IMR-90 (cell line): ENCODE data around the gene TEDDM1. TPM values are rescaled to one million over a fixed set of nuclear protein-coding genes. Genes with fewer than 3 reads are reported as not detected.

Source experiments
- ATAC-seq: fragments of 200-7000 bp; cut with Tn5 transposase; 2 replicates; pipeline ENCODE4 v1.9.1; 2020; ENCODE audit warnings: low read depth, mild to moderate bottlenecking, moderate library complexity
- BruUV-seq: library from RNA; stranded (reverse); fragments of 400-500 nt; replicated peaks from 2 replicates; lab custom pipeline; 2021; lab: Mats Ljungman, UMichigan
- CTCF ChIA-PET: fragments of 300-600 bp; formaldehyde crosslinking; extraction: SDS; loops from one replicate; lab custom pipeline; 2021; ENCODE audit warnings: antibody characterized with exemption; lab: Yijun Ruan, JAX
- POLR2A ChIA-PET: fragments of 300-600 bp; sonication (Branson Sonifier 250); formaldehyde crosslinking; loops from one replicate; lab custom pipeline; 2022; ENCODE audit warnings: antibody characterized with exemption; ENCODE audit not compliant: unreplicated experiment; lab: Charles Lee
- DNase-seq: peaks from one replicate; pipeline ENCODE4 v3.0.0; 2013
- H2AFZ ChIP-seq: replicated peaks from 2 replicates; pipeline ENCODE3; 2013; ENCODE audit warnings: low read length, mild to moderate bottlenecking; ENCODE audit not compliant: poor library complexity
- H2AK5ac ChIP-seq: 2 replicates; pipeline ENCODE4 v1.6.1; 2013; ENCODE audit warnings: low read depth, low read length, inconsistent platforms
- H2AK9ac ChIP-seq: replicated peaks from 2 replicates; pipeline ENCODE3; 2013; ENCODE audit warnings: mild to moderate bottlenecking, low read depth, low read length, moderate library complexity; ENCODE audit not compliant: poor library complexity
- H2BK120ac ChIP-seq: 2 replicates; pipeline ENCODE4 v1.6.1; 2013; ENCODE audit warnings: low read depth, low read length, inconsistent platforms
- H2BK15ac ChIP-seq: 3 replicates; pipeline ENCODE4 v1.6.1; 2013; ENCODE audit warnings: low read depth, low read length, inconsistent platforms
- H2BK20ac ChIP-seq: 2 replicates; pipeline ENCODE4 v1.6.1; 2013; ENCODE audit warnings: low read depth, mild to moderate bottlenecking, inconsistent platforms, low read length, moderate library complexity
- H2BK5ac ChIP-seq: 2 replicates; pipeline ENCODE4 v1.6.1; 2013; ENCODE audit warnings: mild to moderate bottlenecking, low read depth, low read length, inconsistent platforms; ENCODE audit not compliant: poor library complexity, severe bottlenecking
- H3K14ac ChIP-seq: replicated peaks from 2 replicates; pipeline ENCODE4 v1.6.1; 2013; ENCODE audit warnings: low read depth, low read length, inconsistent platforms
- H3K18ac ChIP-seq: 2 replicates; pipeline ENCODE4 v1.6.1; 2013; ENCODE audit warnings: low read depth, low read length, control low read depth
- H3K23ac ChIP-seq: 2 replicates; pipeline ENCODE4 v1.6.1; 2013; ENCODE audit warnings: low read depth, low read length, inconsistent platforms
- H3K27ac ChIP-seq: 2 replicates; pipeline ENCODE4 v1.5.1; 2013; ENCODE audit warnings: mild to moderate bottlenecking, control low read depth, low read length; ENCODE audit not compliant: insufficient read depth
- H3K27me3 ChIP-seq: 2 replicates; pipeline ENCODE4 v1.6.1; 2013; ENCODE audit warnings: low read length; ENCODE audit not compliant: control insufficient read depth, insufficient read depth
- H3K36me3 ChIP-seq: 2 replicates; pipeline ENCODE4 v1.6.1; 2013; ENCODE audit warnings: low read length, mixed read lengths; ENCODE audit not compliant: control insufficient read depth, insufficient read depth
- H3K4ac ChIP-seq: 2 replicates; pipeline ENCODE4 v1.6.1; 2013; ENCODE audit warnings: low read depth, low read length, inconsistent platforms
- H3K4me1 ChIP-seq: 2 replicates; pipeline ENCODE4 v1.6.1; 2013; ENCODE audit warnings: low read length, mixed read lengths; ENCODE audit not compliant: control insufficient read depth, insufficient read depth
- H3K4me2 ChIP-seq: 2 replicates; pipeline ENCODE4 v1.6.1; 2013; ENCODE audit warnings: low read depth, mild to moderate bottlenecking, control low read depth, low read length, moderate library complexity
- H3K4me3 ChIP-seq: 2 replicates; pipeline ENCODE4 v1.5.1; 2013; ENCODE audit warnings: low read depth, mild to moderate bottlenecking, control low read depth, low read length, moderate library complexity; ENCODE audit not compliant: insufficient read depth
- H3K56ac ChIP-seq: 2 replicates; pipeline ENCODE4 v1.6.1; 2013; ENCODE audit warnings: low read length, inconsistent platforms; ENCODE audit not compliant: insufficient read depth; ENCODE audit errors: extremely low read depth
- H3K79me1 ChIP-seq, 2 experiments: 2 replicates each; pipeline ENCODE4 v1.6.1; 2013; ENCODE audit warnings: low read length in 2 of 2, inconsistent platforms in 1 of 2, low read depth in 1 of 2
- H3K9ac ChIP-seq: 2 replicates; pipeline ENCODE4 v1.6.1; 2013; ENCODE audit warnings: low read depth, low read length, control low read depth
- H3K9me1 ChIP-seq: 2 replicates; pipeline ENCODE4 v1.6.1; 2013; ENCODE audit warnings: low read length, inconsistent platforms; ENCODE audit not compliant: insufficient read depth
- H3K9me3 ChIP-seq: 2 replicates; pipeline ENCODE4 v1.6.1; 2013; ENCODE audit warnings: low read length; ENCODE audit not compliant: control insufficient read depth, insufficient read depth
- H4K20me1 ChIP-seq: 2 replicates; pipeline ENCODE4 v1.6.1; 2013; ENCODE audit warnings: low read length, inconsistent platforms; ENCODE audit not compliant: insufficient read depth
- H4K5ac ChIP-seq: 2 replicates; pipeline ENCODE4 v1.6.1; 2013; ENCODE audit warnings: mild to moderate bottlenecking, low read depth, low read length, control low read depth
- H4K8ac ChIP-seq, 2 experiments: 2 replicates each; pipeline ENCODE4 v1.6.1; 2013; ENCODE audit warnings: low read depth in 2 of 2, low read length in 2 of 2, control low read depth in 1 of 2, inconsistent platforms in 1 of 2
- H4K91ac ChIP-seq: 2 replicates; pipeline ENCODE4 v1.6.1; 2013; ENCODE audit warnings: low read depth, low read length, inconsistent platforms; ENCODE audit not compliant: insufficient read depth
- BHLHE40 ChIP-seq: fragments of 150-350 bp; IDR thresholded peaks from 2 replicates; pipeline ENCODE4 v1.6.1; 2016; ENCODE audit warnings: mild to moderate bottlenecking, low read depth, low read length
- CEBPB ChIP-seq: IDR thresholded peaks from 2 replicates; pipeline ENCODE4 v1.6.1; 2012; ENCODE audit warnings: low read depth, low read length, improper control_type of control experiment
- CTCF ChIP-seq: conservative IDR thresholded peaks from 2 replicates; pipeline ENCODE4 v1.5.1; 2012; ENCODE audit warnings: mild to moderate bottlenecking, low read depth, low read length, improper control_type of control experiment
- ELK1 ChIP-seq: fragments of 150-350 bp; IDR thresholded peaks from 2 replicates; pipeline ENCODE4 v1.6.1; 2016; ENCODE audit warnings: low read depth, mild to moderate bottlenecking, low read length, moderate library complexity, borderline replicate concordance
- MAFK ChIP-seq: IDR thresholded peaks from 2 replicates; pipeline ENCODE4 v1.6.1; 2012; ENCODE audit warnings: low read depth, low read length, improper control_type of control experiment
- MXI1 ChIP-seq: IDR thresholded peaks from 2 replicates; pipeline ENCODE4 v1.6.1; 2012; ENCODE audit warnings: low read depth, mild to moderate bottlenecking, low read length, moderate library complexity, borderline replicate concordance
- NFE2L2 ChIP-seq: fragments of 150-350 bp; IDR thresholded peaks from 2 replicates; pipeline ENCODE4 v1.6.1; 2016; ENCODE audit warnings: low read depth, mild to moderate bottlenecking, low read length
- POLR2A ChIP-seq: IDR thresholded peaks from 2 replicates; pipeline ENCODE4 v1.6.1; 2012; ENCODE audit warnings: mild to moderate bottlenecking, low read depth, low read length
- RAD21 ChIP-seq: IDR thresholded peaks from 2 replicates; pipeline ENCODE4 v1.6.1; 2012; ENCODE audit warnings: low read length, improper control_type of control experiment
- RCOR1 ChIP-seq: IDR thresholded peaks from 2 replicates; pipeline ENCODE4 v1.6.1; 2012; ENCODE audit warnings: mild to moderate bottlenecking, low read length, improper control_type of control experiment; ENCODE audit not compliant: insufficient replicate concordance
- RFX5 ChIP-seq: IDR thresholded peaks from 2 replicates; pipeline ENCODE4 v1.8.0; 2012; ENCODE audit warnings: low read depth, mild to moderate bottlenecking, low read length, moderate library complexity
- SMC3 ChIP-seq: fragments of 150-350 bp; IDR thresholded peaks from 2 replicates; pipeline ENCODE4 v1.6.1; 2016; ENCODE audit warnings: low read depth, mild to moderate bottlenecking, antibody characterized with exemption, low read length, moderate library complexity
- USF2 ChIP-seq: fragments of 150-350 bp; IDR thresholded peaks from 2 replicates; pipeline ENCODE4 v1.6.1; 2017; ENCODE audit warnings: mild to moderate bottlenecking, antibody characterized with exemption, low read length, low read depth
- WGBS, 2 experiments: methylation state at CpG; one replicate each; pipeline versions ENCODE4 v1.1.5 to v1.1.7; 2013; ENCODE audit warnings: missing lambda C conversion rate in 2 of 2; ENCODE audit not compliant: insufficient read length in 1 of 2; ENCODE audit errors: extremely low coverage in 2 of 2; 5-methylcytosine and 5-hydroxymethylcytosine counted together
- dilution Hi-C: fragments of 300-500 bp; cut with HindIII; formaldehyde crosslinking; loops from one replicate; pipeline ENCODE4 v1.14.3; 2018; ENCODE audit warnings: low sequenced_read_pairs; ENCODE audit not compliant: unreplicated experiment
- in situ Hi-C: fragments of 300-500 bp; cut with MboI; formaldehyde crosslinking; loops from 3 replicates; pipeline ENCODE4 v1.14.3; 2019; ENCODE audit warnings: low sequenced_read_pairs, inconsistent platforms, mixed read lengths
- intact Hi-C: fragments of 100-400 bp; cut with micrococcal nuclease; formaldehyde crosslinking; loops from 2 replicates; pipeline ENCODE4 v1.10.0; 2022
- polyA plus RNA-seq, 3 experiments: library from polyadenylated mRNA; depleted of rRNA; stranded (reverse); fragments of >200 nt; gene quantifications; 2 replicates each; pipeline ENCODE4 v1.2.3, GENCODE V29; 2012; ENCODE audit warnings: low replicate concordance in 1 of 3
- total RNA-seq: library from RNA; depleted of rRNA; stranded (reverse); fragments of >200 nt; gene quantifications from 2 replicates; pipeline ENCODE4 v1.2.3, GENCODE V29; 2012

The TEDDM1 gene
- total and polyA plus RNA-seq, 2 of the 4 experiments (the other 2 are of a cell fraction): not detected

GRCh38 chr1:182410138-182410537, 9.7 kb upstream of the TEDDM1 start:
- TF ChIP-seq USF2: no peak
- TF ChIP-seq CTCF: no peak
- no peak for TF ChIP-seq POLR2A
- no peak for TF ChIP-seq CEBPB
- no peak for TF ChIP-seq RAD21
- no peak for TF ChIP-seq BHLHE40
- TF ChIP-seq NFE2L2: no peak
- TF ChIP-seq MXI1: no peak
- TF ChIP-seq SMC3: no peak
- TF ChIP-seq RFX5: no peak
- TF ChIP-seq MAFK: no peak
- no peak for TF ChIP-seq RCOR1
- TF ChIP-seq ELK1: no peak
- H3K4ac ChIP-seq: no peak overlapping the region
- POLR2A ChIA-PET: no interaction called here
- H3K18ac ChIP-seq: no peak overlapping the region
- H3K9me1 ChIP-seq: no peaks in the 10 kb centered on the region
- H3K56ac ChIP-seq: no peak overlapping the region
- BruUV-seq: no TSS peak
- in situ Hi-C loops: no loop called here
- no CpG with 5 or more reads among the region's 4 CpGs for WGBS, 2 experiments
- no peak overlapping the region for H4K91ac ChIP-seq
- intact Hi-C loops: no loop called here
- H3K79me1 ChIP-seq: no peaks in the 10 kb centered on the region
- H3K14ac ChIP-seq: no peak overlapping the region
- no peak overlapping the region for H2BK15ac ChIP-seq
- no peak for DNase-seq
- no peak overlapping the region for H3K4me3 ChIP-seq
- no peak overlapping the region for H3K9ac ChIP-seq
- no peak overlapping the region for H2BK120ac ChIP-seq
- no peak overlapping the region for H3K4me2 ChIP-seq
- H3K36me3 ChIP-seq: no peaks in the 10 kb centered on the region
- no peak overlapping the region for H2AK5ac ChIP-seq
- H3K4me1 ChIP-seq: no peaks in the 10 kb centered on the region
- H2AK9ac ChIP-seq: no peak overlapping the region
- no peak overlapping the region for H3K27ac ChIP-seq
- H4K5ac ChIP-seq: no peak overlapping the region
- no peaks in the 10 kb centered on the region for H3K9me3 ChIP-seq
- CTCF ChIA-PET: interaction anchor here (1.0 to 1.1 kb wide), 2 partner anchors 14 to 267 kb away, joined by 3 read pairs; no protein-coding TSS in a partner anchor
- H3K23ac ChIP-seq: no peak overlapping the region
- peaks cover 2% of the 10 kb centered on the region; the same call in 1 of the 2 replicates for H3K27me3 ChIP-seq
- dilution Hi-C loops: no loop called here
- H2AFZ ChIP-seq: no peak overlapping the region
- H2BK5ac ChIP-seq: no peak overlapping the region
- no peak for ATAC-seq
- H2BK20ac ChIP-seq: no peak overlapping the region
- no peak overlapping the region for H4K8ac ChIP-seq
- no peaks in the 10 kb centered on the region for H4K20me1 ChIP-seq
